ENCODE results near the gene SUFU. TPM values are rescaled to one million over a fixed set of nuclear protein-coding genes. Genes with fewer than 3 reads are reported as not detected.
A peak's percentile ranks its signal among the peaks of the same experiment; 100 is the strongest.

SUFU gene
- total and polyA plus RNA-seq, 2 of the 13 experiments (the other 11 are each of a cell fraction or from before 2014, with no cell fraction given): 2.9 to 5.5 TPM

- Histone ChIP-seq H3K36me3 (replicated peaks in 1 of 2; ENCODE audit: control insufficient read depth in 1 of 2, insufficient read depth in 2 of 2, low read length in 2 of 2) (no peaks in the 10 kb centered on the region), H3K9ac (ENCODE audit: insufficient read depth, low read depth, low read length) (no peak overlapping the region), H3K9me3 (ENCODE audit: low read length) (no peaks in the 10 kb centered on the region), H3K27ac (ENCODE audit: extremely low read length, insufficient read depth, low read length) (no peak overlapping the region), H3K4me3 (replicated peaks in 1 of 3; ENCODE audit: insufficient read depth in 1 of 3, low read depth in 2 of 3, low read length in 3 of 3) (peak overlapping the region; percentile 21 to 69 (median 24)), H3K4me2 (ENCODE audit: low read depth, low read length) (peak overlapping the region; percentile 82), H2AFZ (ENCODE audit: low read length) (no peak overlapping the region), H4K20me1 (ENCODE audit: insufficient read depth, low read length) (no peaks in the 10 kb centered on the region), H3K79me2 (ENCODE audit: insufficient read depth, low read length) (no peaks in the 10 kb centered on the region), H3K4me1 (ENCODE audit: insufficient read depth, low read length) (peaks cover 86% of the 10 kb centered on the region), H3K27me3 (ENCODE audit: control insufficient read depth in 1 of 2, insufficient read depth in 2 of 2, low read length in 2 of 2) (no peaks in the 10 kb centered on the region)
- 8% methylated on average over 15 of the region's 16 CpGs for WGBS (ENCODE audit: low lambda C conversion rate)
- ATAC-seq (no peak; the same call in 2 of the 3 replicates), DNase-seq (ENCODE audit: low spot score) (peak; percentile 79), FAIRE-seq (peak; percentile 37)
- in situ Hi-C loops (cut with HindIII; ENCODE audit: extremely low pct_ligation_motif_present, low pct_unique_long_range_greater_than_20kb): loop anchor here (5.0 kb wide), 1 partner anchor 36 kb away; the partner anchor contains the start of genes ARL3 and SFXN2
- no TSS peak for BruUV-seq (replicated peaks)
- CTCF ChIA-PET (ENCODE audit: low intra/inter-chr PET ratio, low total read pairs): no interaction called here
- POLR2A ChIA-PET: interaction anchor here (0.6 to 2.4 kb wide), 12 partner anchors 10 to 718 kb away, joined by 3 to 13 read pairs (median 6); partner anchors contain the start of genes ARL3 and SFXN2
- intact Hi-C loops (cut with micrococcal nuclease; ENCODE audit: unreplicated experiment): loop anchor here (5.0 kb wide), 1 partner anchor 174 kb away; the partner anchor contains the start of genes ACTR1A and SUFU
- peak; percentile 52 for TF ChIP-seq TEAD3 (CRISPR knock-in tag; optimal IDR thresholded peaks at IDR 0.05; ENCODE audit: borderline replicate concordance)
- no peak for TF ChIP-seq ZNF761 (CRISPR knock-in tag; conservative IDR thresholded peaks at IDR 0.05)
- no peak for TF ChIP-seq TOPORS (CRISPR knock-in tag; IDR thresholded peaks at IDR 0.05)
- peak; percentile 66; the same call in 1 of the 2 replicates for TF ChIP-seq ETV5 (CRISPR knock-in tag; IDR thresholded peaks at IDR 0.05; ENCODE audit: borderline replicate concordance)
- peak; percentile 92 for TF ChIP-seq KAT2B (IDR thresholded peaks at IDR 0.05; ENCODE audit: borderline replicate concordance, low read depth, low read length)
- no peak for TF ChIP-seq HMGXB4 (CRISPR knock-in tag; IDR thresholded peaks at IDR 0.05; ENCODE audit: borderline replicate concordance in 1 of 2, low read depth in 1 of 2)
- peak; percentile 65 for TF ChIP-seq SAP130 (CRISPR knock-in tag; IDR thresholded peaks at IDR 0.05; ENCODE audit: low read depth)
- peak; percentile 40; the same call in 1 of the 2 replicates for TF ChIP-seq ZNF281 (CRISPR knock-in tag; IDR thresholded peaks at IDR 0.05; ENCODE audit: borderline replicate concordance)
- TF ChIP-seq SRSF4 (IDR thresholded peaks at IDR 0.05; ENCODE audit: low read depth, low read length, poor library complexity, severe bottlenecking): no peak
- TF ChIP-seq ZNF891 (CRISPR knock-in tag; IDR thresholded peaks at IDR 0.05): no peak
- no peak for TF ChIP-seq TP53 (CRISPR knock-in tag; conservative IDR thresholded peaks at IDR 0.05)
- TF ChIP-seq ATF5 (CRISPR knock-in tag; IDR thresholded peaks at IDR 0.05; ENCODE audit: low read depth): no peak
- TF ChIP-seq FOSL2 (CRISPR knock-in tag; IDR thresholded peaks at IDR 0.05): 0 out of 2 replicates have a peak, but pooled peaks have one; percentile 4
- TF ChIP-seq KDM1A (CRISPR knock-in tag; IDR thresholded peaks at IDR 0.05): no peak
- TF ChIP-seq CC2D1A (CRISPR knock-in tag; IDR thresholded peaks at IDR 0.05): no peak
- TF ChIP-seq FOXA3 (CRISPR knock-in tag; IDR thresholded peaks at IDR 0.05): peak; percentile 30; the same call in 1 of the 2 replicates
- no peak for TF ChIP-seq ZSCAN20 (CRISPR knock-in tag; IDR thresholded peaks at IDR 0.05; ENCODE audit: borderline replicate concordance)
Observed at GRCh38 chr10:102675666-102676533, 172.1 kb downstream of the SUFU start.

Data from HepG2 (cell line).